HEK293T (cell line): ENCODE measurements around the gene DCAF8.

Source experiments
- BHLHE40 ChIP-seq: fragments of 450-650 bp; IDR thresholded peaks from 2 replicates; pipeline ENCODE4 v1.6.1; 2016; ENCODE audit warnings: mild to moderate bottlenecking, moderate library complexity, borderline replicate concordance
- ELF4 ChIP-seq: fragments of 450-650 bp; IDR thresholded peaks from 2 replicates; pipeline ENCODE4 v1.6.1; 2017; ENCODE audit warnings: antibody characterized with exemption
- FOXK2 ChIP-seq: fragments of 450-650 bp; IDR thresholded peaks from 2 replicates; pipeline ENCODE4 v1.6.1; 2016; ENCODE audit warnings: mild to moderate bottlenecking
- FOXM1 ChIP-seq: fragments of 450-650 bp; IDR thresholded peaks from 2 replicates; pipeline ENCODE4 v1.6.1; 2017; ENCODE audit warnings: mild to moderate bottlenecking, borderline replicate concordance

DNA sequence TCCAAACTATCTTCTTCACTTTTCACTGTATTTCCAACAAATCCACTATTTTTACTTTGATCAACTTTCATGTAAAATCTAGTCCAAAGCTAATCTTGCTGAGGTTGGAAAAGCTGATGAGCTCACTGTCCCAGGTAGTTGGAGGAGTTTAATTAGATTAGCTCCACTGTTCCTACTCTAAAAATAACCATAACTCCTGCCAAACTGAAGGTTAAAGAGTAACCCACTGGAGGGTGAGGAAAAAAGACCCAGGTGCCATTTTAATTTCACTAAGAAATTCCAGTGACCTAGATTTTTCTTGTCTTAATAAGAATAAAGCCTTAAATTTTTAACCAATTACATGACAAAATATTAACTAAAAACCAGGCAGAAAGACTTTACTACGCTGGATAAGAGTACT, 15.3 kb downstream of the DCAF8 start:
- TF ChIP-seq FOXM1 (no peak), FOXK2 (no peak), BHLHE40 (no peak), ELF4 (no peak)
